OCI-LY1 (cell line): Measurements from ENCODE around the gene CWC25.

Experiments
- EZH2 ChIP-seq: fragments of 200-600 bp; sonication (generic), shearing (Covaris generic); IDR thresholded peaks from 2 replicates; pipeline ENCODE4 v1.8.0; 2017; ENCODE audit warnings: borderline replicate concordance, mixed run types, mild to moderate bottlenecking, antibody characterized with exemption, low read length, moderate library complexity, mixed read lengths
- TF ChIP-seq, protein P1 (sequence below): fragments of 200-600 bp; sonication (generic), shearing (Covaris generic); IDR thresholded peaks from 2 replicates; pipeline ENCODE4 v1.5.1; 2017; ENCODE audit warnings: mild to moderate bottlenecking, antibody characterized with exemption, low read length, moderate library complexity, mixed read lengths

GRCh38 chr17:38800237-38800760, 24.8 kb downstream of the CWC25 start:
- no peak for TF ChIP-seq EZH2
- TF ChIP-seq, protein P1, sequence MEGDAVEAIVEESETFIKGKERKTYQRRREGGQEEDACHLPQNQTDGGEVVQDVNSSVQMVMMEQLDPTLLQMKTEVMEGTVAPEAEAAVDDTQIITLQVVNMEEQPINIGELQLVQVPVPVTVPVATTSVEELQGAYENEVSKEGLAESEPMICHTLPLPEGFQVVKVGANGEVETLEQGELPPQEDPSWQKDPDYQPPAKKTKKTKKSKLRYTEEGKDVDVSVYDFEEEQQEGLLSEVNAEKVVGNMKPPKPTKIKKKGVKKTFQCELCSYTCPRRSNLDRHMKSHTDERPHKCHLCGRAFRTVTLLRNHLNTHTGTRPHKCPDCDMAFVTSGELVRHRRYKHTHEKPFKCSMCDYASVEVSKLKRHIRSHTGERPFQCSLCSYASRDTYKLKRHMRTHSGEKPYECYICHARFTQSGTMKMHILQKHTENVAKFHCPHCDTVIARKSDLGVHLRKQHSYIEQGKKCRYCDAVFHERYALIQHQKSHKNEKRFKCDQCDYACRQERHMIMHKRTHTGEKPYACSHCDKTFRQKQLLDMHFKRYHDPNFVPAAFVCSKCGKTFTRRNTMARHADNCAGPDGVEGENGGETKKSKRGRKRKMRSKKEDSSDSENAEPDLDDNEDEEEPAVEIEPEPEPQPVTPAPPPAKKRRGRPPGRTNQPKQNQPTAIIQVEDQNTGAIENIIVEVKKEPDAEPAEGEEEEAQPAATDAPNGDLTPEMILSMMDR, result no peak
